Fibroblast of pulmonary artery (primary cell): Measurements from ENCODE around the gene ANO7.

ENCODE experiments used
- DNase-seq: peaks from one replicate; pipeline ENCODE4 v3.0.0-alpha.2; 2010; ENCODE audit warnings: low read depth
- H3K4me3 ChIP-seq: replicated peaks from 2 replicates; pipeline ENCODE4 v1.5.1; 2011; ENCODE audit warnings: low read depth, mild to moderate bottlenecking, control low read depth, low read length, moderate library complexity
- TF ChIP-seq, protein P1 (sequence below): IDR thresholded peaks from 2 replicates; pipeline ENCODE4 v1.5.1; 2011; ENCODE audit warnings: mild to moderate bottlenecking, control low read depth, low read length, inconsistent platforms; ENCODE audit errors: missing control alignments

ANO7 gene

DNA sequence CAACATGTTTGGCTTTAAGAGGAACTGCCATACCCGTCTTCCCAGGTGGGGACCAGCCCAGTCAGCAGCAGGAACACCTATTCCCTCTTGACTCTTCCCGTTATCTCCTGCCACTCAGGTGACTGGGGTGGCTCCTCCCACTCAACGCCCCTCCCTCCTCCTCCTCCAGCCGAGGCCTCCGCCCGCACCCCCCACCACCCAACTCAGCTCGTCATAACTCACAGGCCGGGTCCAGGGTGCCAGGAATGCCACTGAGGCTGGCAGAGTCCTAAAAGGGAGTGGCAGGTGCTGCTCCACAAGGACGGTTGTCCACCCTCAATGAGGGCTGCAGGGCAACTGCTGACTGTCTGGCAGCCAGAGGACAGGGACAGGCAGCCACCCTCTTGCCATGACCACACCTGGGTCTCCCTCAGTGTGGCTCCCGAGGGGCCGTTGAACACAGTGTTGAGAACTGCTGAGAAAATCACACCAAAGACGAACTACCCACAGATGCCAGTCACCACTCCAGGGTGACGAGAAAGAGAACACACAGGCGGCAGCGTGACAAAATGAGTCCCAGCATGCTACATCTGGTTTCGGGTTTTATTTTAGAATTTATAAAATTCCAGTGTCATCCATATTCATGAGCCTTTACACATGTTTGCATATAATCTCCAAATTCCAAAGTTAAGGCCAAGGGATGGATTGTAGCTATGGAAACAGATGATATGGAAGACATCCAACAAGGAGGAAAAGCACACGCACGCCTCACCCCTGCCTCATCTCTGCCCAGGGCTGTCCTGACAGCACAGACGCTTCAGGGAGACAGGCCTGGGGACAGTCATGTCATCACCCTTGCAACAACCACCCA lies 38.5 kb downstream of the ANO7 start:
- peak; percentile 33 for DNase-seq
- TF ChIP-seq, protein P1, sequence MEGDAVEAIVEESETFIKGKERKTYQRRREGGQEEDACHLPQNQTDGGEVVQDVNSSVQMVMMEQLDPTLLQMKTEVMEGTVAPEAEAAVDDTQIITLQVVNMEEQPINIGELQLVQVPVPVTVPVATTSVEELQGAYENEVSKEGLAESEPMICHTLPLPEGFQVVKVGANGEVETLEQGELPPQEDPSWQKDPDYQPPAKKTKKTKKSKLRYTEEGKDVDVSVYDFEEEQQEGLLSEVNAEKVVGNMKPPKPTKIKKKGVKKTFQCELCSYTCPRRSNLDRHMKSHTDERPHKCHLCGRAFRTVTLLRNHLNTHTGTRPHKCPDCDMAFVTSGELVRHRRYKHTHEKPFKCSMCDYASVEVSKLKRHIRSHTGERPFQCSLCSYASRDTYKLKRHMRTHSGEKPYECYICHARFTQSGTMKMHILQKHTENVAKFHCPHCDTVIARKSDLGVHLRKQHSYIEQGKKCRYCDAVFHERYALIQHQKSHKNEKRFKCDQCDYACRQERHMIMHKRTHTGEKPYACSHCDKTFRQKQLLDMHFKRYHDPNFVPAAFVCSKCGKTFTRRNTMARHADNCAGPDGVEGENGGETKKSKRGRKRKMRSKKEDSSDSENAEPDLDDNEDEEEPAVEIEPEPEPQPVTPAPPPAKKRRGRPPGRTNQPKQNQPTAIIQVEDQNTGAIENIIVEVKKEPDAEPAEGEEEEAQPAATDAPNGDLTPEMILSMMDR: no peak
- no peak overlapping the region for H3K4me3 ChIP-seq

DNA sequence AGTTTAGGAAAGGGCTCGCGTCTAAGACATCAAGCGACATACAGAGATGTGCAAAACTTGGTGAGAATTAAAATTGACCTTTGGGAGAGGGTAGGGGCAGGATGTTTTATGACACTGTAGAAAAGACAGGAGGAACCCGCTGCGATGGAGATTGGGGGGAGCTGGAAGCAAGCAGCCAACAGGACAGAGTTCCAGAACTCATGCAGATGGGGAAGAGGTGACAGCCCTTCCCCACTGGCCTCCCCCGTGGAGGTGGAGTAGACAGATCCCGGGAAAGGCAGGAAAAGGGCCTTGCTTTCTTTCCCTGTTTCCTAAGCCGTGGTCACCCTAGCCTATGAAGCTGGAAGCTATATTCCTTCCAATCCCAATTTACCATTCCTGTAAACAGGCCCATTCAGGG lies 39.1 kb downstream of the ANO7 start:
- DNase-seq: no peak

DNA sequence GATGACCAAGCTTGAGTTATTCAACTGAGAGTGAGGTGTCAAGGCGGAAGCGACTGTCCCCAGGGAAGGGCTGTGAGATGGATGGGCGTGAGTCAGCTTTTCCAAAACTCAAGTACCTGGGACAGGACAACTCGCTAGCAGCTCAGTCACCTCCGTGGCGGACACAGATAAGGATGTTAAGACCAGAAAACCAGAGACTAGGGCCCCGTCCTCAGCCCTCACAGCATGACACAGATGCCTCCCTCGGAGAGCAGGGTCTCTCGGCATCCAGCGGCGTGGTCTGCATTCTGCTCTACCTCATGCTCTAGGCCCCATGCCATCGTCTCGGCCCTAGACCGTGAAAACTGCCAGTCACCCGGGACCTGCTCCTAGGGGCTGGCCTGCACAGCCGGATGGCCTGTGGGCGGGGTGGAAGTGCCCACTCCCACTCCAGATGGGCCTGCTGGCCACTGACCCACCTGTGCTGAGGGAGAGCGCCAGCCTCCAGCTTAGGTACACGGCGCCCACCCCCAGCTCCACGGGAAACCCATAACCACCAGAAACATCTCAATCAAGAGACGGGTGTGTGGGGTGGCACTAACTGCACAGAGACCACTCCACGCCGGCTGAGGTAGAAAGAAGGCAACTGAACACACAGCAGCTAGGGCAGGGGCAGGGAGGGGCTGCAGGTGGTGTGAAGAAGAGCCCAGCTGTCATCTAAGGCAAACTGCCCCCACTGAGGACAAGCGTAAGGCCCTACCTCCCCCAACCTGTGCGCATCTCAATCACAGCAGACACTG lies 39.8 kb downstream of the ANO7 start:
- TF ChIP-seq, protein P1: no peak

More for the DNA sequence above, 39.1 kb downstream of the ANO7 start:
- TF ChIP-seq, protein P1: no peak
- no peak overlapping the region for H3K4me3 ChIP-seq

DNA sequence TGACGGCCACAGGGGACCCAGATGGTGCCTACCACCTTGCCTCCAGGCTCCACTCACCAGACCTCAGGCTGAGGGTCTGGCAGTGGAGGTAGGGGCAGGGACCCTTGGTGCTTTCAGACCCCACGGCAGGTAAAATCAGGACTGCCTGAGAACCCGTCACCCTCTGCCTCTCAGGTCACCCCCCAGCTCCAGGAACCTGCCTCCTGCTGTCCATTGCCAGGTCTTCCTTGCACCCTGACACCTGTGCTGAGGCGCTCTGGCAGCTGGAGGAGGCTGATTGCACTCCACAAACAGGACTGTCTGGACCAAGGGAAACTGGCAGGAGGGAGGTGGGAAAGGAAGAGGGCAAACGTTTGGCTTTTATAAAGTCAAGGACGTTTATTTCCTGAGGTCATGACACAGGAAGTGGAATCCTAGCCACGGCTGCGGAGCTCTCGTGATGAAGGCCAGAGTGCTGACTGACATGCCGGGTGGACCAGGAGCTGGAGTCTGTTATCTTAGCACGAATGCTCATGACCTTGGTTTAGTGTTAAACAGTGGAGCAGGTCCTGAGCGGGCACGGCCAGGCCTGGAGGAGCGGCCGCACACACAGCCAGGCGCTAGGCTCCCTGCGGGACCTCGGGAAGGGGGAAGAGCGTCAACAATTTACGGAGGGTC lies 40.5 kb downstream of the ANO7 start:
- TF ChIP-seq, protein P1: no peak
- H3K4me3 ChIP-seq: no peak overlapping the region
- no peak for DNase-seq

More for the DNA sequence above, 39.8 kb downstream of the ANO7 start:
- H3K4me3 ChIP-seq: no peak overlapping the region
- no peak for DNase-seq

DNA sequence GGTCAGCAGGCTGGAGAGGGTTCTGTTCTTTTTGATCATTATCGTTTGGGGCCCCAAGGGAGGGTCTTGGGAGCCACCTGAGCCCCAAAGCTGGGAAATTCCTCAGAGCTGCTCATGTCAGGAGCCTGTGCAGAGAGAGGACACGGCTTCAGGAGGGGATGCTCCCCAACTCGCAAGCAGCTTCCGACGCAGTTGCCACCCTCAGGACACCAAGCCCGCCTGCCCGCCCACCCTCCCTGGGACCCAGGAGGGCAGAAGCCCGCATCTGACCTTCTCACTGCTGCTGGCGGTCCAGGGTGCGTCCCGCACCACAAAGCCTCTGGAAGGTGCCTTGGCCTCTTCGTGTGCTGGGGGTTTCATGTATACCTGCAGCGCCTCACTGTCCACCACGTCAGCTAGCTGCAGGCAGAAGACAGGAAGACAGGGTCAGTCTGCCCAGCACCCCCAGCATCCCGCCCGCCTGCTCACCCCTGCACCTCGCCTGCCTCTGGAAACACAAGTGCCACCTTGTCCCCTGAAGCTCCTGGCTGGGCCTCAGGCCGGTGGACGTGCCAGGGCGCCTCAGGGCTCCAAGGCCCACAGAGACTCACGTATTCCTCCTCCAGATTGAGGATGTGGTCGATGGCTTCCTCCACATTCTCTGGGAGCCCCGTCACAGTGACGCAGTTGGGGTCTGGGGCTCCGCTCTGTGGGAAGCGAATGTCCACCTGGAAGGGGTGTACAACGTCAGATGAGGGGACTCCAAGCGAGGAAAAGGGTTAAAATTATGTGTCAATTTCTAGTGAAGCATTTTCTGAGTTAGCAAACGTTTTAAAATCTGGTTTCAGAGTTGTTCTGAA lies 41.3 kb downstream of the ANO7 start:
- DNase-seq: no peak
- TF ChIP-seq, protein P1: no peak
- H3K4me3 ChIP-seq: no peak overlapping the region

DNA sequence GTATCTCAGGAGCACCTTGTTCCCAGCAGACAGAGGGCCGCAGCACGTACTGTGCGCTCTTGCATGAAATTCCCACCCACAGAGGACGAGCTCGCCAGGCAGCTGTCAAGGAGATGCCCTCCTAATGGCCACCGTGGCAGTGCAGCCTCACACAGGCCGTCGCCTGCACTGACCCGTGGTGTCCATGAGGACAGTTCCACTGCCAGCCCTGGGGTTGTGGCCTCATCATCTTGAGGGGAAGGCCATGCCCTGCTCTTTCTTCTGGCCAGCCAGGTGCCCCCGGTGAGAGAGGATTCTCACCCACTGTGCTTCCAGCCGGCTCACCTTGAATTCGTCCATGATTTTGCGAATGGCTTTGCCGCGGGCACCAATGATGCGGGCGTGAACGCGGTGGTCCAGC lies 42.0 kb downstream of the ANO7 start:
- H3K4me3 ChIP-seq: no peak overlapping the region
- DNase-seq: no peak
- TF ChIP-seq, protein P1: no peak
